Adrenal gland (tissue), 12 donors: Measurements from ENCODE around the gene SH2D4B. TPM values are rescaled to one million over a fixed set of nuclear protein-coding genes. Genes with fewer than 3 reads are reported as not detected.
A peak's percentile ranks its signal among the peaks of the same experiment; 100 is the strongest.

ENCODE experiments used
- DNase-seq, 7 donors: peaks; one replicate each; pipeline ENCODE4 v3.0.0-alpha.2; 2019 to 2020
- H3K27ac ChIP-seq, 5 donors: fragments of 200-600 bp; sonication (generic) in 4 of 5; 1 replicate in 3 of 5; 2 replicates in 2 of 5; pipeline versions ENCODE4 v1.5.1 to v1.8.0; 2016 to 2020; ENCODE audit warnings: mild to moderate bottlenecking in 1 of 5
- H3K27me3 ChIP-seq: fragments of 200-600 bp; 2 replicates; pipeline ENCODE4 v1.8.0; 2021
- H3K36me3 ChIP-seq, 2 donors: fragments of 200-600 bp; replicated peaks in 1 of 2; 1 replicate in 1 of 2; 2 replicates in 1 of 2; pipeline versions ENCODE4 v1.5.1 to v1.8.0; 2018 to 2022
- H3K4me1 ChIP-seq, 2 donors: fragments of 200-600 bp; replicated peaks in 1 of 2; 1 replicate in 1 of 2; 2 replicates in 1 of 2; pipeline versions ENCODE4 v1.5.1 to v1.8.0; 2018 to 2021
- H3K4me3 ChIP-seq, 4 donors: fragments of 200-600 bp; sonication (generic) in 3 of 4; one replicate each; pipeline ENCODE4 v1.5.1; 2016 to 2018
- H3K9me3 ChIP-seq, 3 donors: fragments of 200-600 bp; sonication (generic) in 1 of 3; replicated peaks in 1 of 3; 1 replicate in 2 of 3; 2 replicates in 1 of 3; pipeline versions ENCODE4 v1.5.1 to v1.8.0; 2016 to 2021
- CTCF ChIP-seq, 6 experiments: fragments of 450-650 bp in 4 of 6; fragments of 200-600 bp in 2 of 6; sonication (generic) in 1 of 6; IDR thresholded peaks; 1 replicate in 5 of 6; 2 replicates in 1 of 6; pipeline versions ENCODE4 v1.5.1 to v1.8.0; 2016 to 2021; ENCODE audit warnings: antibody characterized with exemption in 6 of 6, mild to moderate bottlenecking in 2 of 6, moderate library complexity in 1 of 6
- POLR2A ChIP-seq, 2 donors: fragments of 450-650 bp; IDR thresholded peaks; one replicate each; pipeline ENCODE4 v1.6.1; 2017; ENCODE audit warnings: antibody characterized with exemption in 2 of 2, mild to moderate bottlenecking in 2 of 2, moderate library complexity in 1 of 2
- WGBS, 4 donors: extraction: QIAGEN DNeasy Blood & Tissue Kit in 2 of 4; methylation state at CpG; one replicate each; pipeline versions ENCODE4 v1.1.5 to v1.1.7; 2013 to 2017; 5-methylcytosine and 5-hydroxymethylcytosine counted together
- intact Hi-C, 2 donors: fragments of 100-400 bp; cut with DNase I; formaldehyde crosslinking; loops; one replicate each; pipeline versions ENCODE4 v1.14.1 to v1.15.0; 2022 to 2023
- polyA plus RNA-seq, 3 donors: library from polyadenylated mRNA; stranded (reverse); fragments of 200-250 nt in 2 of 3; fragments of 350-450 nt in 1 of 3; fragmentation: Illumina TruSeq in 1 of 3; extraction: RNeasy Lipid Tissue Mini Kit (QIAGEN cat#74804) in 1 of 3; gene quantifications; one replicate each; pipeline ENCODE4 v1.2.3, GENCODE V29; 2013 to 2014
- total RNA-seq, 9 donors: library from RNA; depleted of rRNA in 4 of 9; stranded (reverse); fragments of >200 nt in 4 of 9; fragments of 120-200 nt in 1 of 9; fragmentation: NEBNext Ultra II Directional in 1 of 9; extraction: Animal tissue kit (Norgen Biotek cat#: 25700) in 1 of 9; gene quantifications; one replicate each; pipeline versions ENCODE4 v1.1.0 to v1.2.4, GENCODE V29; 2013 to 2023
- donor health status: healthy with polysubstance abuse.
- donor health status: Bipolar disorder and iron deficiency.
- donor health status: DM: yes; HTN: yes; CAD: no.
- donor health status: DM: no; HTN: no; CAD: no.
- donor health status: DM: no; HTN: no; CAD: no.
- donor health status: DM: yes; HTN: yes; CAD: no.

Gene SH2D4B
- total and polyA plus RNA-seq, 12 donors = 0.06 to 0.35 (median 0.07) TPM; not detected in 9

GRCh38 chr10:80518807-80519360 is 18.8 kb upstream of the SH2D4B start:
- 70 to 85% (median 73%) methylated on average over 7 of the region's 7 CpGs for WGBS, 4 donors
- Histone ChIP-seq H3K4me3 (no peak overlapping the region), H3K36me3 (peaks cover 0 to 38% of the 10 kb centered on the region in 2 donors), H3K4me1 (peaks cover 6 to 24% of the 10 kb centered on the region in 2 donors), H3K27me3 (no peaks in the 10 kb centered on the region), H3K27ac (no peak overlapping the region), H3K9me3 (no peaks in the 10 kb centered on the region)
- intact Hi-C loops = no loop called here
- TF ChIP-seq CTCF (IDR thresholded peaks at IDR 0.05) = no peak
- TF ChIP-seq POLR2A (IDR thresholded peaks at IDR 0.05) = no peak
- DNase-seq = peak in 1 of 7 donors; percentile 8

- no peak for DNase-seq
- no peaks in the 10 kb centered on the region for H3K9me3 ChIP-seq
- H3K27ac ChIP-seq = no peak overlapping the region
- H3K4me3 ChIP-seq = no peak overlapping the region
- TF ChIP-seq CTCF (IDR thresholded peaks at IDR 0.05) = no peak
- no peak for TF ChIP-seq POLR2A (IDR thresholded peaks at IDR 0.05)
- WGBS, 4 donors = 86 to 91% (median 89%) methylated on average over 14 of the region's 14 CpGs
- intact Hi-C loops = no loop called here
- H3K36me3 ChIP-seq = peaks cover 0 to 28% of the 10 kb centered on the region in 2 donors
- H3K4me1 ChIP-seq = peaks cover 6 to 24% of the 10 kb centered on the region in 2 donors
- no peaks in the 10 kb centered on the region for H3K27me3 ChIP-seq
Observed at GRCh38 chr10:80519936-80520650, 17.6 kb upstream of the SH2D4B start.

GRCh38 chr10:80520661-80521470 is 16.8 kb upstream of the SH2D4B start:
- no peak for DNase-seq
- 90 to 95% (median 91%) methylated on average over 3 to 10 of the region's 10 CpGs for WGBS, 4 donors
- peaks cover 0 to 25% of the 10 kb centered on the region in 2 donors for H3K36me3 ChIP-seq

More at GRCh38 chr10:80520661-80521470, 16.8 kb upstream of the SH2D4B start:
- Histone ChIP-seq H3K27ac (no peak overlapping the region), H3K27me3 (no peaks in the 10 kb centered on the region), H3K9me3 (no peaks in the 10 kb centered on the region), H3K4me3 (no peak overlapping the region), H3K4me1 (peaks cover 6 to 28% of the 10 kb centered on the region in 2 donors)
- intact Hi-C loops = no loop called here
- TF ChIP-seq CTCF (IDR thresholded peaks at IDR 0.05) (no peak), POLR2A (IDR thresholded peaks at IDR 0.05) (no peak)
